Panc1 (cell line): ENCODE results near the gene GRID1.

Source experiments
- CTCF ChIP-seq: fragments of 450-650 bp; IDR thresholded peaks from 2 replicates; pipeline ENCODE4 v1.5.1; 2017; ENCODE audit warnings: mild to moderate bottlenecking
- SIN3A ChIP-seq: IDR thresholded peaks from 2 replicates; pipeline ENCODE4 v1.6.1; 2012; ENCODE audit warnings: low read depth, mild to moderate bottlenecking, low read length, moderate library complexity, borderline replicate concordance; ENCODE audit not compliant: insufficient read depth

- TF ChIP-seq SIN3A (no peak), CTCF (no peak)
Measured at GRCh38 chr10:86264481-86265231, 101.9 kb downstream of the GRID1 start.
